GM23338 (cell line): ENCODE measurements around the gene SMIM41.

ENCODE experiments used
- CTCF ChIP-seq, 2 experiments: fragments of 200-600 bp in 1 of 2; sonication (generic) in 1 of 2; conservative IDR thresholded peaks; 2 replicates each; pipeline versions ENCODE4 v1.5.1 to v1.6.1; 2016 to 2017; ENCODE audit warnings: antibody characterized with exemption in 2 of 2, low read depth in 2 of 2, mild to moderate bottlenecking in 2 of 2, moderate library complexity in 1 of 2
- EZH2 ChIP-seq: fragments of 200-600 bp; sonication (generic); IDR thresholded peaks from one replicate; pipeline ENCODE4 v1.8.0; 2017; ENCODE audit warnings: antibody characterized with exemption, mild to moderate bottlenecking, low read depth; ENCODE audit not compliant: unreplicated experiment
- EZH2phosphoT487 ChIP-seq: fragments of 200-600 bp; sonication (generic); IDR thresholded peaks from one replicate; pipeline ENCODE4 v1.8.1; 2018; ENCODE audit warnings: antibody characterized with exemption; ENCODE audit not compliant: unreplicated experiment
- REST ChIP-seq: IDR thresholded peaks from one replicate; pipeline ENCODE4 v1.6.1; 2018; ENCODE audit warnings: antibody characterized with exemption; ENCODE audit not compliant: unreplicated experiment
- ZNF114 ChIP-seq: fragments of 250-450 bp; sonication (Bioruptor Pico); IDR thresholded peaks from 2 replicates; pipeline ENCODE4 v1.5.0; 2020; ENCODE audit warnings: mild to moderate bottlenecking, moderate library complexity

DNA sequence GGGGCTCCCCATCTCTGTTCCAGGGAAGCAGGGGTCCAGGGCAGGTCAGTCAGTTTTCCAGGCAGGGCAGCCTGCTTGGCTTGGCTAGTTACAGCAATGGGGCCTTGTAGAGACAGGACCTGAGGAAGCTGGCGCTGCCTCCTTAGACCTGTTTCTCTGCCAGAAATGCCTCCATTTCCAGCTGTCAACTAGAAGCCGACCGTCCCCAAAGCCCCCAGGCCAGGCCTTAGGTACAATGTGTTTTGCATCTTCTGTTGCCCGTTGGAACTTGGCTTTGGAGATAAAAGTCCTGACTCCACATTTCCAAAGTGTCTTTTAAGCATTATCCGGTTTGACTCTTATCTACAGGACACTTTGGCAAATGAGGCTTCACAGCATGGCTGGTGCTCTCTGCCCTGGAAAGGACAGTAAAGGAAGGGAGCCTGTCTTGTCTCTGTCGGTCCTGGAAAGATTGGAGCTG is 69.7 kb downstream of the SMIM41 start:
- TF ChIP-seq REST (no peak), CTCF (conservative IDR thresholded peaks at IDR 0.05; ENCODE audit: low read depth in 2 of 2) (no peak), EZH2 (no peak), ZNF114 (CRISPR knock-in tag) (no peak), EZH2phosphoT487 (no peak)
